Skeletal muscle tissue (tissue), 4 donors: Measurements from ENCODE around the gene ZMYND11. TPM values are rescaled to one million over a fixed set of nuclear protein-coding genes. Genes with fewer than 3 reads are reported as not detected.

Experiments
- H3K27ac ChIP-seq: one replicate; pipeline ENCODE4 v1.7.0; 2013; ENCODE audit warnings: mild to moderate bottlenecking, low read depth, low read length, inconsistent platforms
- H3K27me3 ChIP-seq, 3 donors: one replicate each; pipeline ENCODE4 v1.7.0; 2013; ENCODE audit warnings: low read length in 3 of 3; ENCODE audit not compliant: control insufficient read depth in 3 of 3, insufficient read depth in 3 of 3
- H3K36me3 ChIP-seq, 3 donors: one replicate each; pipeline ENCODE4 v1.7.0; 2013; ENCODE audit warnings: low read length in 3 of 3; ENCODE audit not compliant: control insufficient read depth in 3 of 3, insufficient read depth in 3 of 3
- H3K4me1 ChIP-seq, 3 donors: one replicate each; pipeline ENCODE4 v1.7.0; 2013; ENCODE audit warnings: low read length in 3 of 3, mild to moderate bottlenecking in 3 of 3; ENCODE audit not compliant: control insufficient read depth in 3 of 3, insufficient read depth in 3 of 3
- H3K4me3 ChIP-seq, 3 donors: one replicate each; pipeline ENCODE4 v1.7.0; 2013; ENCODE audit warnings: low read length in 3 of 3
- H3K9ac ChIP-seq, 3 donors: one replicate each; pipeline ENCODE4 v1.7.0; 2013; ENCODE audit warnings: low read length in 3 of 3, mild to moderate bottlenecking in 3 of 3, moderate library complexity in 2 of 3, low read depth in 1 of 3
- H3K9me3 ChIP-seq, 3 donors: one replicate each; pipeline ENCODE4 v1.7.0; 2013; ENCODE audit warnings: low read length in 3 of 3; ENCODE audit not compliant: control insufficient read depth in 3 of 3
- total RNA-seq: library from RNA; depleted of rRNA; stranded (reverse); fragments of >200 nt; gene quantifications from one replicate; pipeline ENCODE4 v1.2.3, GENCODE V29; 2014
- donor health status: Osteomylitis.

The ZMYND11 gene
- total RNA-seq, 1 donor from 2014 or later: 35.0 TPM

GRCh38 chr10:215444-215843, 80.2 kb downstream of the ZMYND11 start:
- Histone ChIP-seq H3K9me3 (no peaks in the 10 kb centered on the region), H3K27ac (no peak overlapping the region), H3K4me3 (no peak overlapping the region), H3K9ac (no peak overlapping the region), H3K27me3 (no peaks in the 10 kb centered on the region), H3K36me3 (peaks cover 0 to 2% (median under 1%) of the 10 kb centered on the region in 3 donors), H3K4me1 (no peaks in the 10 kb centered on the region)

GRCh38 chr10:218798-219197, 83.5 kb downstream of the ZMYND11 start:
- Histone ChIP-seq H3K4me1 (no peaks in the 10 kb centered on the region), H3K9me3 (no peaks in the 10 kb centered on the region), H3K9ac (no peak overlapping the region), H3K36me3 (no peaks in the 10 kb centered on the region), H3K27me3 (no peaks in the 10 kb centered on the region), H3K4me3 (no peak overlapping the region), H3K27ac (no peak overlapping the region)

GRCh38 chr10:219731-220472, 84.6 kb downstream of the ZMYND11 start:
- no peak overlapping the region for H3K4me3 ChIP-seq
- no peaks in the 10 kb centered on the region for H3K36me3 ChIP-seq
- H3K27me3 ChIP-seq: no peaks in the 10 kb centered on the region
- no peaks in the 10 kb centered on the region for H3K9me3 ChIP-seq
- no peak overlapping the region for H3K27ac ChIP-seq
- no peak overlapping the region for H3K9ac ChIP-seq
- no peaks in the 10 kb centered on the region for H3K4me1 ChIP-seq

GRCh38 chr10:224571-224970, 89.3 kb downstream of the ZMYND11 start:
- H3K36me3 ChIP-seq: no peaks in the 10 kb centered on the region
- H3K27me3 ChIP-seq: no peaks in the 10 kb centered on the region
- H3K9ac ChIP-seq: no peak overlapping the region
- H3K4me3 ChIP-seq: no peak overlapping the region
- no peak overlapping the region for H3K27ac ChIP-seq
- H3K4me1 ChIP-seq: no peaks in the 10 kb centered on the region
- no peaks in the 10 kb centered on the region for H3K9me3 ChIP-seq

- Histone ChIP-seq H3K27ac (no peak overlapping the region), H3K36me3 (no peaks in the 10 kb centered on the region)
Observed at GRCh38 chr10:226018-226417, 90.8 kb downstream of the ZMYND11 start.

GRCh38 chr10:227014-227413, 91.8 kb downstream of the ZMYND11 start:
- H3K36me3 ChIP-seq: no peaks in the 10 kb centered on the region
- no peaks in the 10 kb centered on the region for H3K9me3 ChIP-seq
- no peaks in the 10 kb centered on the region for H3K27me3 ChIP-seq
- no peak overlapping the region for H3K9ac ChIP-seq
- H3K4me3 ChIP-seq: no peak overlapping the region
- no peak overlapping the region for H3K27ac ChIP-seq
- H3K4me1 ChIP-seq: no peaks in the 10 kb centered on the region

More at GRCh38 chr10:226018-226417, 90.8 kb downstream of the ZMYND11 start:
- Histone ChIP-seq H3K27me3 (no peaks in the 10 kb centered on the region), H3K4me1 (no peaks in the 10 kb centered on the region), H3K9me3 (no peaks in the 10 kb centered on the region), H3K4me3 (no peak overlapping the region), H3K9ac (no peak overlapping the region)

GRCh38 chr10:228366-228765, 93.1 kb downstream of the ZMYND11 start:
- H3K9ac ChIP-seq: no peak overlapping the region
- H3K4me3 ChIP-seq: no peak overlapping the region
- H3K27ac ChIP-seq: no peak overlapping the region
- H3K27me3 ChIP-seq: no peaks in the 10 kb centered on the region
- H3K36me3 ChIP-seq: peaks cover 0 to 3% (median 0%) of the 10 kb centered on the region in 3 donors
- H3K9me3 ChIP-seq: no peaks in the 10 kb centered on the region
- H3K4me1 ChIP-seq: no peaks in the 10 kb centered on the region

- Histone ChIP-seq H3K9me3 (no peaks in the 10 kb centered on the region), H3K9ac (no peak overlapping the region), H3K36me3 (peaks cover 0 to 3% (median 0%) of the 10 kb centered on the region in 3 donors), H3K27ac (no peak overlapping the region), H3K4me1 (no peaks in the 10 kb centered on the region), H3K4me3 (no peak overlapping the region), H3K27me3 (no peaks in the 10 kb centered on the region)
Observed at GRCh38 chr10:230758-231157, 95.5 kb downstream of the ZMYND11 start.

- H3K9me3 ChIP-seq: no peaks in the 10 kb centered on the region
- H3K27ac ChIP-seq: no peak overlapping the region
- H3K4me3 ChIP-seq: no peak overlapping the region
- H3K36me3 ChIP-seq: peaks cover 0 to 4% (median 0%) of the 10 kb centered on the region in 3 donors
- H3K9ac ChIP-seq: no peak overlapping the region
- H3K4me1 ChIP-seq: no peaks in the 10 kb centered on the region
- no peaks in the 10 kb centered on the region for H3K27me3 ChIP-seq
Observed at GRCh38 chr10:232061-232460, 96.8 kb downstream of the ZMYND11 start.

GRCh38 chr10:232878-233277, 97.6 kb downstream of the ZMYND11 start:
- Histone ChIP-seq H3K4me3 (no peak overlapping the region), H3K9ac (no peak overlapping the region), H3K36me3 (peaks cover 0 to 7% (median 0%) of the 10 kb centered on the region in 3 donors), H3K27ac (no peak overlapping the region), H3K27me3 (no peaks in the 10 kb centered on the region), H3K4me1 (no peaks in the 10 kb centered on the region), H3K9me3 (no peaks in the 10 kb centered on the region)
